Dedifferentiated amniotic fluid mesenchymal stem cell (primary cell): ENCODE data around the gene PUS1.
A peak's percentile ranks its signal among the peaks of the same experiment; 100 is the strongest.
"Not testable (repeated sequence)": the region's sequence is repeated elsewhere in the genome, so short reads cannot be mapped to it uniquely, and the experiment has no call there.

Experiments used
- DNase-seq: peaks from one replicate; pipeline ENCODE4 v3.0.0-alpha.2; 2016; ENCODE audit errors: extremely low spot score

PUS1 gene

DNA sequence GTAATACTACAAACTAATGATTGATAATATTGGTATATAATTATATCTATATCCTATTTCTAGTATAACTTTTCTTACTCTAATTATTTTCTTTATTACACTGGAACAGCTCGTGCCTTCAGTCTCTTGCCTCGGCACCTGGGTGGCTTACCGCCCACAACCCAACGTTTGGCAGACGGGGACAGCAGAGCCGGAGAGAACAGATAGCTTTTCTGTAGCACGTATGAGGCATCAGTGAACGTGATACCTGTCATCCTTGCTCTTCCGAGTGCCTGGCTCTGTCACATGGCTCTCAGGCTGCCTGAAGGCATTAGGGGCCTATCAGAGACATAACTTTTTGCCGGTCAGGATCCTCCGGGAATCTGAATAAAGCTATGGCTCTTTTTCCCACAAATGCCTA, 5.5 kb downstream of the PUS1 start:
- DNase-seq = no peak

DNA sequence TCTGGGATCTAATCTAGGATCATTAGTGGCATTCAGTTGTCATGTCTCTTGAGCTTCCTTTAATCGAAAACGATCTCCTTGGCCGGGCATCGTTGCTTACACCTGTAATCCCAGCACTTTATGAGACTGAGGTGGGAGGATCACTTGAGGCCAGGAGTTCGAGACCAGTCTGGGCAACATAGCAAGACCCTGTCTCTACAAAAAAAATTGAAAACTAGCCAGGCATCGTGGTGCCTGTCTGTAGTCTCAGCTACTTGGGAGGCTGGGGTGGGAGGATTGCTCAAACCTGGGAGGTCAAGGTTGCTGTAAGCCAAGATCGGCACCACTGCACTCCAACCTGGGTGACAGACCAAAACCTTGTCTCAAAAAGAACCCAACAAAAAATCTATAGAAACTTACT, 9.0 kb downstream of the PUS1 start:
- no peak for DNase-seq

DNA sequence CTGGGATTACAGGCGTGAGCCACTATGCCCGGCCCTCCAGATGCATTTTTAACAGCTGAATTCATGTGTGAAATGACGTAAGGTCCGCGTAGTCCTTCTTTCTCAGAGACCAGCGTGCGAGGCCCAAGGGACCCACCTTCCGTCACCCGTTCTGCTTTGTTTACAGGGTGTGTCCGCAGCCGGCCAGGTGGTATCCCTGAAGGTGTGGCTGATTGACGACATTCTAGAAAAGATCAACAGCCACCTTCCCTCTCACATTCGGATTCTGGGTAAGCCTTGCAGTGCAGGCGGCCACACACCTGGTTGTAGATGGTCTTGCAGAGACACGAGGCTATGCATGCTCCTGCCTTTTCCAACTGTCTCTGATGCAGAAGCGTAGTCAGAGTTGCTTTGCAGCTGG, 9.9 kb downstream of the PUS1 start:
- DNase-seq = no peak

DNA sequence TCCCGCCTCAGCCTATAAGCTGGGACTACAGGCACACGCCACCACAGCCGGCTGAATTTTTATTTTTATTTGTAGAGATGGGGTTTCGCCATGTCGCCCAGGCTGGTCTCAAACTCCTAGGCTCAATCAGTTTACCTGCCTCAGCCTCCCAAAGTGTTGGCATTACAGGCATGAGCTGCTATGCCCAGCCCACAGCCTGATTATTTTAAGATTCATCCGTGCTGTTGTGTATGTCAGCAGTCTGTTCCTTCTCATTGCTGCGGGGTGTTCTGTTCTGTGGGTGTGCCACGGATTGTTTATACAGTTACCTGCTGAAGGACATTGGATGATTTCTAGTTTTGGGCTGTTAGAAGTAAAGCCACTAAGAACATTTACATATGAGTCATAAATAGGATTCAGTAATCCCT, 11.1 kb downstream of the PUS1 start:
- DNase-seq = no peak

DNA sequence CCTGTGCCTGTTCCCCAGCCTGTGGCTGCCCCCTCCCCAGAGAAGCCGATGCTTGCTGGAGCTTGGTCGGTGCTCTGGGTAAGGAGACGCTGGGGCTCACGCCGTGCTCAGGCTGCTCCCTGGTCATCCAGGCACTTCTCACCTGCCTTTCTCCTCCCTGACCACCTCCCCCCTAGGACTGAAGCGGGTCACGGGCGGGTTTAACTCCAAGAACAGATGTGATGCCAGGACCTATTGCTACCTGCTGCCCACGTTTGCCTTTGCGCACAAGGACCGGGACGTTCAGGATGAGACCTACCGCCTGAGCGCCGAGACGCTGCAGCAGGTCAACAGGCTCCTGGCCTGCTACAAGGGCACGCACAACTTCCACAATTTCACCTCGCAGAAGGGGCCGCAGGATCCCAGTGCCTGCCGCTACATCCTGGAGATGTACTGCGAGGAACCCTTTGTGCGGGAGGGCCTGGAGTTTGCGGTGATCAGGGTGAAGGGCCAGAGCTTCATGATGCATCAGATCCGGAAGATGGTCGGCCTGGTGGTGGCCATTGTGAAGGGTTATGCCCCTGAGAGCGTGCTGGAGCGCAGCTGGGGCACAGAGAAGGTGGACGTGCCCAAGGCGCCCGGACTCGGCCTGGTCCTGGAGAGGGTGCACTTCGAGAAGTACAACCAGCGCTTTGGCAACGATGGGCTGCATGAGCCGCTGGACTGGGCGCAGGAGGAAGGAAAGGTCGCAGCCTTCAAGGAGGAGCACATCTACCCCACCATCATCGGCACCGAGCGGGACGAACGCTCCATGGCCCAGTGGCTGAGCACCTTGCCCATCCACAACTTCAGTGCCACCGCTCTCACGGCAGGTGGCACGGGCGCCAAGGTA, 12.3 kb downstream of the PUS1 start:
- no peak for DNase-seq

DNA sequence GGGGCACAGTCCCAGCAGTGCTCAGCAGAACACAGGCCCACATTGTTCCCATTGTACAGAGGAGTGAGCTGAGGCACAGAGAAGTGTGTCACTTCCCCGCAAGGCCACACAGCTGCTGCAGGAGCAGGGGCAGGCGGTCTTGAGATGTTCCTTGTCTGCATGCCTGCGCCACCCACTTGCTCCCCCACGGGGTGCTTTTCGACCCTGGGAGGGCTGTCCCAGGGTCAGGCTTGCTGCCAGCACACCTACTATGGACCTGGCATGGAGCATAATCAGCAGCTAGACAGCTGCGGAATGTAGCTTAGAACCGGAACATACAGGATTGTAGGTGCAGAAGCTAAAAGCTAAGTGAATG, 12.9 kb downstream of the PUS1 start:
- no peak for DNase-seq

DNA sequence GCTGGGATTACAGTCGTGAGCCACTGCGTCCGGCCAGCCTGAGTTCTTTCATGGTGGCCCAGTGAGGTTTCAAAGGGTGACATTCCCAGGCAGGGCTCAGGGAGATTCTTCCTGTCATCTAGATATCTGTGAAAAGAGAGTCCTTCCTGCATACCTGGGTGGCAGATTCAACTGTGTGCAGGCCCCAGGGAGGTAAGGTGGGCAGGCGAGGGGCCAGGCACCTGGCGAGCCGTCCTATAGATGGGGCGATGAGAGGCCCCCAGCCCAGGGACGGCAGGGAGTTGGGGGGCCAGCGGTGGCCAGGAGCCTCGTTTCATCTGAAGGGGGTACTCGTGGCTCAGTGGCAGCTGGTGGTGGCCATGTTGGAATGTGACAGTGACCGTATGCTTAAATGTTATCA, 13.6 kb downstream of the PUS1 start:
- no peak for DNase-seq

DNA sequence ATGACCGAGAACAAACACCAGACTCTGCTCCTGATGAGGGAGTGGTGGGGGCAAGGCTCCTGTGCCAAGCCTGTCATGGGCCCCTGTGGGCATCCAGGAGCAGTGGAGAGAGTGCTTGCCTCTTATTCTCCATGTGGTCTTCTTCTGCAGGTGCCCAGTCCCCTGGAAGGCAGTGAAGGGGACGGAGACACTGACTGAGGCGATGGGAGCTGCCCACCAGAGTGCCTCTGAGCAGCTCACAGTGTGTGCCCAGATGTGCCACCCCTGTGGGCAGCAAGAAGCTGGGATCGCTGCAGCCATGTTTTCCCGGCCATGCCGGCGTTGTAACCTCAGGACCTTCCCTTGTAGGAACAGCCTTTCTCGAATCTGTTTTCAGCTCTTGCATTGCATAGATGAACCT, 14.3 kb downstream of the PUS1 start:
- no peak for DNase-seq

DNA sequence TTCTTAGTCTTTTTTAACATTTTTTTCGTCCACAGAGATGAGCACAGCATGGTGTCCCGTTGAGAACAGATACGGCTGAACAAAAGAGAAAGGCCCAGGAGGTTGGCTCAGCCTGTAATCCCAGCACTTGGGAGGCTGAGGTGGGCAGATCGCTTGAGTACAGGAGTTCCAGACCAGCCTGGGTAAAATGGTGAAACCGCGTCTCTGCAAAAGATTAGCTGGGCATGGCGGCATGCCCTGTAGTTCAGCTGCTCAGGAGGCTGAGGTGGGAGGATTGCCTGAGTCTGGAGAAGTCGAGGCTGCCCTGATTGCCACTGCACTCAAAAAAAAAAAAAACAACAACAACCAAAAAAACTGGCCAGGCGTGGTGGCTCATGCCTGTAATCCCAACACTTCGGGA, 14.8 kb downstream of the PUS1 start:
- no peak for DNase-seq

DNA sequence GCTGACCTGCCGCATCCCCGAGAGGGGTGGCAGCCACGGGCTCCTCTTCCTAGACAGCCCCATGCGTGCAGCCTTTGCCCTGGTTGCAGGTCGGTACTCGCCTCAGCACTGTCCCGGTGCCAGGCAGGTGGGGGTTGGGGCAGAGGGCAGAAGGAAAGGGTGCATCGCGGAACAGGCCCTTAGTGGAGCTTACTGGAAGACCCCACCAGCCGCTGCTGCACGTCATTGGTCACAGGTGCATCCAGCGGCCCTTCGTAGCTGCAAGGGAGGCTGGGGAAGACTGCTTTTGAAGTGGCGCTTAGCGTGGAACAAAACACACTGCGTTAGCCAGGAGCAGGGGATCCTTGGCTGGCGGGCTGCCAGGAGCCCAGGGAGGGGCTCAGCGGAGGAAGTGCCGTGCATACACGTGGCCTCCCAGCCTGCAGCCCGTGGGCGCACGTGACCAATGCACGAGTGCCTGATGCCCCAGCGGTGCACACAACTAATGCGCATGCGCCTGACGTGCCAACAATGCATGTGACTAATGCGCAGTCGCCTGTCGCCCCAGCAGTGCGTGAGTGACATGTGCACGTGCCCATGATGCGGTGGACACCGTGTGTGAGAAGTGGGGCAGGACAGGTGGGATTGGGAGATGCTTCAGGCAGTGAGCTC, 15.7 kb downstream of the PUS1 start:
- DNase-seq = no peak

DNA sequence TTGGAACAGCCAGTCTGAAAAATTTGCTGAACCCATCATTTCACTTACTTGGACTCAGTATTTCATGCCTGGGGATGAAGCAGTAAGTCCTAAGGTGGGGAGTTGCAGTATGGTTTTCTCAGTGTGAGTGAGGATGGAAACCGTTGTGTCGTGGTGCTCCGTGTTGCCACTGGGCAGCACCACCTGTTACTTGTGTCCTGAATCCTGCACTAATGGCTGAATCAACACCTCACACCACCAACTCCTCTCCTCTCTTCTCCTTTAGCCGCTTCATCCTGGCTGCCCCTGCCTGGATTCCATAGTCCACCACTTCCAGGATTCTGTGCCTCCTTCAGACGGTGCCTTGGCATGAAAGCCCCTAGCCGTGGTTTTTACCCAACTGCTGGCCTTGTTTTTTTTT, 17.7 kb downstream of the PUS1 start:
- no peak for DNase-seq

DNA sequence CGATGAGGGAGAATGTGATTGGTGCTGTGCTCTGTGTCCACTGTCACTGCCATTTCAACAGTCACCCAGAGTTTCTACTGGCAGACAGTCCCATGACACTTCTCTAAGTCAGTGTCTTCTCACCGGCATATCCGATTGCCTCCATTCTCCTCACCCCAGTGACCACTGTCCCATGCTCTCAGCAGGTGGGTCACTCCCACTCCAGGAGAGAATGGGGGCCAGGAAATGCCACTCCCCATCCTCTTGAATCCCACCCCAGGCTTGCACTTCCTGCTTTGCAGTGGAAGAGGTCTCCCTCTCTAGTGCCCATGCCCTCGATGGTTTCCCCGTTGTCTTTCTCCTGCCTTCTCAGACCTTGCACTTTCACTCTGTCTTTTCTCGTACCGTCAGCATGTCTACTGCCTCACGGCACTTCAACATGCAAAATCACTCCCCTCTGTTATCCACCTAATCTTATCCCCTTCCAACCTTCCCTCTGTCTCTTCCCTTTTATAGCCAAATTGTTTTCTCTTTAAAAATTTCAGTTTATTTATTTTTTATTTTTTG, 18.5 kb downstream of the PUS1 start:
- no peak for DNase-seq

DNA sequence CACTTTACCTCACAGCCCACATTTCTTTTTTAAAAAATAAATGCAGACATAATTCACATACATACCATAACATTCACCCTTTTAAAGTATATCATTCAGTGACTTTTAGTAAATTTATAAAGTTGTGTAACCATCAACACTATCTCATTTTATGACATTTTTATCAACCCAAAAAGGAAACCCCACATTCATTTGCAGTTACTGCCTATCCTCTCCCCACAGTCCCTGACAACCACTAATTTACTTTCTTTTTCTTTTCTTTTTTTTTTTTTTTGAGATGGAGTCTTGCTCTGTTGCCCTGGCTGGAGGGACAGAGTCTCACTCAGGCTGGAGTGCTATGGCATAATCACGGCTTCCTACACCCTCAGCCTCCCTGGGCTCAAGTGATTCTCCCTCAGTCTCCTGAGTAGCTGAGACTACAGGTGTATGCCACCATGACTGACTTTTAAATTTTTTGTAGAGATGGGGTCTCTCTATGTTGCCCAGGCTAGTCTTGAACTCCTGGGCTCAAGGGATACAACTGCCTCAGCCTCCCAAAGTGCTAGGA, 19.2 kb downstream of the PUS1 start:
- DNase-seq = no peak

DNA sequence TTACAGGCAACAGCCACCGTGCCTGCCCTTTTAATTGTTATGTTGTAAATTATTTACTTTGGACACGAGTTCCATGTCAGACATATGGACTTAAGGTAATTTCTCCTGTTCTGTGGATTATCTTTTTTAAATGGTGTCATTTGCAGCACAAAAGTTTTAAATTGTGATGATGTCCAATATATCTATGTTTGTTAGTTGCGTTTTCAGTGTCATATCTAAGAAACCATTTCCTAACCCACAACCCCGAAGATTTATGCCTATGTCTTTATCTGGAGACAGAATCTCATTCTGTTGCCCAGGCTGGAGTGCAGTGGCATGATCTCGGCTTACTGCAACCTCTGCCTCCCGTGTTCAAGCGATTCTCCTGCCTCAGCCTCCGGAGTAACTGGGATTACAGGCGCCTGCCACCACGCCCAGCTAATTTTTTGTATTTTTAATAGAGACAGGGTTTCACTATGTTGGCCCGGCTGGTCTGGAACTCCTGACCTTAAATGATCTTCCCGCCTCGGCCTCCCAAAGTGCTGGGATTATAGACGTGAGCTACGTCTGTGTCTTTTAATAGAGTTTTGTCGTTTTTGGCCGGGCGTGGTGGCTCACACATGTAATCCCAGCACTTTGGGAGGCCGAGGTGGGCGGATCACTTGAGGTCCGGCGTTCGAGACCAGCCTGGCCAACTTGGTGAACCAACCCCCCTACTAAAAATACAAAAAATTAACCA, 19.8 kb downstream of the PUS1 start:
- DNase-seq = not testable (repeated sequence)

DNA sequence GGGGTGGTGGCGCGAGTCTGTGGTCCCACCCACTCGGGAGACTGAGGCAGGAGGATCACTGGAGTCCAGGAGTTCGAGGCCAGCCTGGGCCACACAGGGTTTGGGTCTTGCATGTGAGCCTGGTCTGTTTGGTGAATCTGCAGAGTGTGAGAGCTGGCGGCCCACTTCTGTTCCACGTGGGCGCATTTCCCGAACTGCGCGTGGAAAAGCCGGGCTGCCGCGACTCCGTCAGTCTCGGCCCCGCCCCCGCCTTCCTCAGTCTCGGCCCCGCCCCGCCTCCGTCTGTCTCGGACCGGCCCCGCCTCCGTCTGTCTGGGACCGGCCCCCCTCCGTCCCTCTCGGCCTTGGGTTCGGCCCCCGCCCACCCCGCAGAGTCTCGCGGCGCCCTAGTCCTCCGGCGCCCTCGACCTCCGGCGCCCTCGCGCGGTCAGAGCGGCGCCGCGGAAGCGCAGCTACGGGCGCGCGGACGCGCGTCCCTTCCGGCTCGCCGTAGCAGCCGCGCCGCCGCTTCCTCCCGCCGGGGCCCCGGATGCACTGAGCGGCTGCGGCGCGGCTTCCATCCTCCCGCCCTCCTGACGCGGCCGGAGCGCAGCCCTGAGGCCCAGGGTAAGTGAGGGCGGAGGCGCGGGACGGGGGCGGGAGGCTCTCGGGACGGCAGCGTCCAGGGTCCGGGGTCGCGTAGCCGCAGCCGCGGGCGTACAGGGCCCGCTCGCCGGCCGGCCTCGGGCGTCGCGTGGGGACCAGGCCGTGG, 20.5 kb downstream of the PUS1 start, which contains the start of gene EP400:
EP400 (plus strand) TSS at position 512 of the 751 bp plus-strand sequence. CDS start 10,678 bp downstream, outside the sequence.
- DNase-seq = peak; percentile 93

DNA sequence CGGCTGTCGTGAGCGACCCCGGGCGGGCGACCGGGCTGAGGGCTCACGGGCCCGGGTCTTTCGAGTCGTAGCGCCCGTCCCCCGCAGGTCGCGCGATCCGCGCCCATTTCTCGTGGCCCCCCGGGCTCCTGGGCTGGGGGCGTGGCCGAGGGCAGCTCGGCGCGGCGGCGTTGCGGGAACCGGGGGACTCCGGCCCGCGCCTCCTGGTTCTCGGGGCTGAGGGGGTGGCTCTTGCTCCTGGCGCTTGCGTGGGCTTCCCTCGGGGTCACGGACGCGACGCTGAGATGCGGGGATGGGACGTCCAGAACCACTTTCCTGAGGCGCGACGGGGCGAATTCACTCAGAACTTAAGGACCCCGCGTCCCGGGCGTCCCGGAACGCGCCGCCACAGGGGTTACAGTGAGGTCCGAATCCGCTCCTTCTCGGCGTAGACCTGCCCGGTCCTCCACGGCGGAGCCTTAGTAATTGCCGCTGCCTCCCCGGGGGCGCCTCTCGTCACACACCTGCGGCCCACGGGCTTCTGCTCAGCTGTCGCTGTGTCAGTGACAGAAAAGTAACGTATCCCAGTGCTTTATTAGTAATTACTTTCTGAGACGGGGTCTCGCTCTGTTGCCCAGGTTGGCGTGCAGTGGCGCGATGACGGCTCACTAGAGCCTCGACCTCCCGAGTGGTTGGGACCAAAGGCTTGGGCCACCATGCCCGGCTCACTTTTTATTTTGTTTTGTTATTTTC, 21.3 kb downstream of the PUS1 start:
- no peak for DNase-seq

DNA sequence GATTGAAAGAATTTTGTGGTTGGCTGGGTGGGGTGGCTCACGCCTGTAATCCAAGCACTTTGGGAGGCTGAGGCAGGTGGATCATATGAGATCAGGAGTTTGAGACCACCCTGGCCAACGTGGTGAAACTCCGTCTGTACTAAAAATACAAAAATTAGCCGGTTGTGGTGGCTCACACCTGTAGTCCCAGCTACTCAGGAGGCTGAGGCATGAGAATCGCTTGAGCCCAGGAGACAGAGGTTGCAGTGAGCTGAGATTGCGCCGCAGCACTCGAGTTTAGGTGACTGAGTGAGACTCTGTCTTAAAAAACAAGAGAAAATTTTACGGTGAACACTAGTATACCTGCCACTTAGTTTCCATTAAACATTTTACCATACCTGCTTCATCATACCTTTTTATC, 24.7 kb downstream of the PUS1 start:
- not testable (repeated sequence) for DNase-seq

DNA sequence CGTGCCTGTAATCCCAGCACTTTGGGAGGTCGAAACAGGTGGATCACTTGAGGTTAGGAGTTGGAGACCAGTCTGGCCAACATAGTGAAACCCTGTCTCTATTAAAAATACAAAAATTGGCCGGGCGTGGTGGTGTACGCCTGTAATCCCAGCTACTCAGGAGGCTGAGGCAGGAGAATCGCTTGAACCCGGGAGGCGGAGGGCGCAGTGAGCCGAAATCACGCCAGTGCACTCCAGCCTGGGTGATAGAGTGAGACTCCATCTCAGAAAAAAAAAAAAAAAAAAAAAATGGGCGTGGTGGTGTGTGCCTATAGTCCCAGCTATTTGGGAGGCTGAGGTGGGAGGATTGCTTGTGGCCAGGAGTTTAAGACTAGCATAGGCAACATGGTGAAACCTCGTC, 25.4 kb downstream of the PUS1 start:
- not testable (repeated sequence) for DNase-seq

DNA sequence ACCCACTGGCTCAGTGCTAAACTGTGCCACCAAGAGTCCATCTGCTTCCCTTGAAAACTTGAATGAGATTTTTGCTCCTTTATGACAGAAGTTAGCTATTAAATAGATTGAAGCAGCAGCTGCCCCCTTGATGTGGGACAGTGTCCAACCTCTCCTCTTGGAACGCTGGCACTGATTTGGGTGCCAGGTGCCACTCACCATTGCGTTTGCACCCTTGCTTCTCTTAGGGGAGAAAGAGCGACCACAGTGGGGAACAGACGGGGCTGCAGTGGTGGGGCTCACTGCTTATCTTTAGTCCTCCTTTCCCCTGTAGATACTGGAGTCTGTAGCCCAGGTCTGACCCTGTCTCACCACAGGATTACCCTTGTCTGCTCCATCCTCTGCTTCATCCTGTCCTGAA, 30.0 kb downstream of the PUS1 start:
- DNase-seq = no peak
